Esophagus mucosa (tissue), 1 donor: ENCODE measurements around the gene TSPY3. TPM values are rescaled to one million over a fixed set of nuclear protein-coding genes. Genes with fewer than 3 reads are reported as not detected.
"Not testable (repeated sequence)": the region's sequence is repeated elsewhere in the genome, so short reads cannot be mapped to it uniquely, and the experiment has no call there.

Source experiments
- ATAC-seq: fragments of 200-7000 bp; cut with Tn5 transposase; one replicate; pipeline ENCODE4 v1.9.1; 2020
- total RNA-seq: library from RNA; stranded (reverse); gene quantifications from one replicate; pipeline ENCODE4 v1.2.4, GENCODE V29; 2023
- donor health status: DM: yes; HTN: yes; CAD: no.

The TSPY3 gene
- total RNA-seq: not detected

GRCh38 chrY:9398121-9398520 is at the start of gene TSPY3:
Gene TSPY3 (plus strand): TSS chrY:9398421. CDS start chrY:9398467, 46 bp downstream.
- ATAC-seq: not testable (repeated sequence)

- ATAC-seq: not testable (repeated sequence)
Observed at GRCh38 chrY:9357497-9357896, 40.7 kb upstream of the TSPY3 start, which contains the start of gene TSPY8. Gene TSPY8 (plus strand): TSS chrY:9357797. CDS start chrY:9357843, 46 bp downstream.

DNA sequence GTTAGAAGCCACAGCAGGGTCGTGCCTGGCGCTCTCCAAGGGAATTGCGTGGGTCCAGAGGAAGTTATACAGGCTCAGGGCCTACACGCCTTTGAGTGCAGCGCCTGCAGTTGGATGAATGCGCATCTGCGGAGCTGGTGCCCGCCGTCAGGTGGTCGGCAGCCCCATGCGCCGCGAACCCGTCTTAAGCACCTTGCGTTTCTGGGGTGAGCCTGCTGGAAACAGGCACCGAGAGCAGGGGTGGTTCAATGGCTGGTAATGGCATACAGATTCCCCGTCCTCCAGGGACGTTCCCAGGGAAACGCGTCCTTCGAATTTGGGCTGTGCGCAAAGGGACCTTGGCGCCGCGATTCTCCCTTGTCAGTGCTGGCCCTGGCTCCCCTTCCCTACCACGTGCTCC is 1.7 kb upstream of the TSPY3 start:
- ATAC-seq: not testable (repeated sequence)

Other genes starting within 250 kb of the TSPY3 start
- not detected for gene TSPY4, start 61.0 kb upstream of the TSPY3 start, total RNA-seq
- gene TSPY8, start 40.6 kb upstream of the TSPY3 start, total RNA-seq: not detected
- gene TSPY1, start 68.5 kb downstream of the TSPY3 start, total RNA-seq: not detected
- gene TSPY9, start 88.8 kb downstream of the TSPY3 start, total RNA-seq: not detected
- not detected for gene TSPY10, start 129.5 kb downstream of the TSPY3 start, total RNA-seq